ENCODE data around the gene FNDC11. TPM values are rescaled to one million over a fixed set of nuclear protein-coding genes. Genes with fewer than 3 reads are reported as not detected.
"Not testable (repeated sequence)": the region's sequence is repeated elsewhere in the genome, so short reads cannot be mapped to it uniquely, and the experiment has no call there.

FNDC11 gene
- total RNA-seq, 1 experiment from 2014 or later = not detected

DNA sequence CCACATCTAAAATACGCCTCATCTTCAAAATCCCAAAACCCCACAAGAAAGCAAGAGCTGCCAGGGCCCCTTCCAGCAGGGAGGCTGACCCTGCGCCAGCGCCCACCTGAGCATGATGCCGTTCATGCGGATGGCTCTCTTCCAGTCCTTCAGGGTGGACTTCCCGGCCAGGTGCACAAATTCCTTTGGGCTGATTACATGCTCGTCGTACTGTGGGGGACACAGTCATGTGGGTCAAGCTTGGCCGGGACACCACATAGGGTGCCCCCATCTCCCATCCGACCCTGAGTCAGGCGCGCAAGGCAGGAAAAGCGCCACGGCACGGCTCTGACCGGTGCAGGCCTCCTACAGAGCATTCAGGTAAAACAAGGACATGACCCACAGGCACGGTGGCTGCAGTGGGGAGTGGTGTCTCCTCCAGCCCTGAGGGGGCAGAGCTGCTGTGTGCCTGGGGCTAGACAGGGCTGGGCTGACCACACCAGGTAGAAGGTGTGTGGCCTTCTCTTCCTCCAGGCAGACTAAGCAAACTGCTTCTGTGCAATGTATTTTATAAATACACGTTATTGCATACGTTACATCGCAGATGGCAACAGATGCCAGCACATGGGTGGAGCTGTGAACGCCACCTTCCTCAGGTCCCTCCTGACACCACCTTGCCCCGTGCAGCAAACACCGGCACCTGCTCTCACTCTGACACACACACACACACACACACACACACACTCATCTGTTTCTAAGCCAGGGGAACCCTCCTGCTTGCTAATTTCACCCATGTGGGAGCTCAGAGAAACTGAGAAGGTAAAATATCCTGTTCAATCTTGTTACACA is 43.9 kb downstream of the FNDC11 start:
- no peak for DNase-seq (ENCODE audit: low read depth)

DNA sequence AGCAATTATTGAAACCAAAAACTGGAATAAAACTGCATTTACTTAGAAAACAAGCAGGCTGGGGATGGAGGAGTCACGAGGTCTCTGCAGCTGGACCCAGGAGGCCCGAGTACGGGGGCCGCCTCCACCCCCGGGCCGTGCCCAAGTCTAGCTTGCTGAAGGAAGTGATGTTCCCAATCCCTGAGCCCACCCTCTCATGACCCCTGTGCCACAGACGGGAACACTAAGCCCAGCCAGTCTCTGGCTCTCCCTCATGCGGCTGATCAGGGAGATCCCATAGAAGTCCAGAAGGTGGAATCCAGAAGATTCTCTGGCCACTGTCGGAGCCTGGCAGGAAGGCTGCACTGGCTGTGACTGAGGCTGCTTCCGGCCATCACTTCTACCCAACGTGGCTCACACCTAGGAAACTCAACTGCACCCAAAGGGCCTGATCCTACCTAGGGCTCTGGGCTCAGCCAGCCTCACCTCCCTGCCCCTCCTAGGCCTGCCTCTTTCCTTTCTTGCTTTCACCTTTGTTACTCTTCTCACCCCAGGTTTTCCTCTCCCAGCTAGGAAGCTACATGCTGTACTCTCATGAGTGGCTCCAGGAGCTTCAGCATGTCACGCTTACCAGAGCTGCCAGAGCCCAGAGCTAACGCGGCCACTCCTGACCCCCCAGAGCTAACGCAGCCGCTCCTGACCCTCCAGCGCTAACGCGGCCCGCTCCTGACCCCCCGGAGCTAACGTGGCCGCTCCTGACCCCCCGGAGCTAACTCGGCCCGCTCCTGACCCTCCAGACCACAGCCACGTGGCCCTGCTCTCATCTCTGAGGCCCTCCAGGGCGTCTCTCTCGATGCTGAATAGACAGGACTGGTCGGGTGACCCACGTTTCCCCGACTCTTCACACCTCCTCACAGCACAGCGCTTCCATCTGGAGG is 44.8 kb downstream of the FNDC11 start:
- no peak for DNase-seq (ENCODE audit: low read depth)

DNA sequence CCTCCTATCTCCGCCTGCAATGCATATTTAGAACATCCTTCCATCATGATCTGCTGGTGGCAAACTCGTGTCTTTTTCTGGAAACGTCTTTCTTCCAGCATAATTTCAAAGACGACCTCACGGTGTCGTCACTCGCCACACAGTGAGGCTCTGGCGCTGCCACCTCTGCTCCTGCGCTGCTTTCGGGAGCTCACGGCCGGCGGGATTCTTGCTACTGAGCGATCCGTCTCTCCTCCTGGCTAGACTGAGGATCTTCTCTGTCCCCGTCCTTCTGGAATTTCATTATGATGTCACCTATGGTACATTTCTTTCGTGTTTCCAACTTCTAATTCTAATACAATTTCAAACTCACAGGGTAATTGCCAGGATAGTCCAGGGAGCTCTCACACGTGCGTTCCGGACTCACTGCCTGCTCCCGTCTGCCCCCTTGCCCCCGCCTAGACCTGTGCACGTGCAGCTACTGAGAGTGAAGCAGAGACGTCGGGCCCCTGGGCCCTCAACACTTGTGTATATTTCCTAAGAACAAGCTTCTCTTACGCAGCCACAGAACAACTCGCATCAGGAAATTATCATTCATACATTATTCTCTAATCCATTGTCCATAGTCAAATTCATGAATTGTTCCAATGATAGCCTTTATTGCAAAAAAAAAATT is 45.6 kb downstream of the FNDC11 start:
- no peak for DNase-seq (ENCODE audit: low read depth)

DNA sequence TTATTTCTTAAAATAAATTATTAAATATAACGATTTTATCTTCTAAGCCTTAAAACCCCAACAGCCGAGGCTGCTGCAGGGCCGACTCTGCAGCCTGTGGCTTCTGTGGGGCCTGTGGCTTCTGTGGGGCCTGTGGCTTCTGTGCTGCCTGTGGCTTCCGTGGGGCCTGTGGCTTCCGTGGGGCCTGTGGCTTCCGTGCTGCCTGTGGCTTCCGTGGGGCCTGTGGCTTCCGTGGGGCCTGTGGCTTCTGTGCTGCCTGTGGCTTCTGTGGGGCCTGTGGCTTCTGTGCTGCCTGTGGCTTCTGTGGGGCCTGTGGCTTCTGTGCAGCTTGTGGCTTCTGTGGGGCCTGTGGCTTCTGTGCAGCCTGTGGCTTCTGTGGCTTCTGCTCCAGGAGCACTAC is 47.7 kb downstream of the FNDC11 start:
- DNase-seq (ENCODE audit: low read depth) = not testable (repeated sequence)

DNA sequence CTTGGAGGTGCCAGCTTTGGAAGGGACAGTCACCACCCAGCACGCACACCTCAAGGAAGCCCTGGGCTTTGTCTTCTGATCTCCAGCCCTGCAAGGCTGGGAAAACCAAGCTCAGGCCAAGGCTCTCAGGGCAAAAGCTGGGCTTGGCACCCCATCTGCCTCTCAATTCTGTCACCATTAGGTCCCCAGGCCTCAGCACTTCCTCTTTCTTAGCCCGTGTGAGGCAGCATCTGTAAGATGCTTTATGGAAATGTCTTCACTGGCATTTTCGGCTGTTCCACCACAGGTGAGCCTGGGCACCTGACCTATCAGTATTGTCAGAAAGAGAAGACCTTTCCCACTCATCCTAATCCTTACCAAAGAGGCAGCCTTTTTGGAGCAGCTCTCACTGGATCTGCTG is 48.4 kb downstream of the FNDC11 start:
- DNase-seq (ENCODE audit: low read depth) = no peak

Other genes starting within 250 kb of the FNDC11 start
- not detected in 2 replicates for gene CHRNA4, start 192.8 kb upstream of the FNDC11 start, total RNA-seq (2014; rRNA removed; shearing (Covaris generic))
- gene KCNQ2, start 81.5 kb upstream of the FNDC11 start, total RNA-seq (2014; rRNA removed; shearing (Covaris generic)) = under 0.01 and 0.23 TPM in 2 replicates
- gene EEF1A2, start 55.1 kb upstream of the FNDC11 start, total RNA-seq (2014; rRNA removed; shearing (Covaris generic)) = 203 and 276 TPM in 2 replicates
- 35.3 and 143 TPM in 2 replicates for gene PPDPF, start 33.4 kb upstream of the FNDC11 start, total RNA-seq (2014; rRNA removed; shearing (Covaris generic))
- not detected in 2 replicates for gene PTK6, start 16.8 kb upstream of the FNDC11 start, total RNA-seq (2014; rRNA removed; shearing (Covaris generic))
- gene SRMS, start 6.4 kb upstream of the FNDC11 start, total RNA-seq (2014; rRNA removed; shearing (Covaris generic)) = not detected in 2 replicates
- 10.8 and 11.7 TPM in 2 replicates for gene HELZ2, start 20.1 kb downstream of the FNDC11 start, total RNA-seq (2014; rRNA removed; shearing (Covaris generic))
- gene GMEB2, start 72.9 kb downstream of the FNDC11 start, total RNA-seq (2014; rRNA removed; shearing (Covaris generic)) = 18.3 and 22.0 TPM in 2 replicates
- gene STMN3, start 99.3 kb downstream of the FNDC11 start, total RNA-seq (2014; rRNA removed; shearing (Covaris generic)) = 30.9 and 33.2 TPM in 2 replicates
- 13.1 and 19.3 TPM in 2 replicates for gene RTEL1, start 104.2 kb downstream of the FNDC11 start, total RNA-seq (2014; rRNA removed; shearing (Covaris generic))
- 5.9 and 7.2 TPM in 2 replicates for gene TNFRSF6B, start 142.5 kb downstream of the FNDC11 start, total RNA-seq (2014; rRNA removed; shearing (Covaris generic))
- 44.6 and 46.2 TPM in 2 replicates for gene ARFRP1, start 153.8 kb downstream of the FNDC11 start, total RNA-seq (2014; rRNA removed; shearing (Covaris generic))
- gene ZGPAT, start 153.9 kb downstream of the FNDC11 start, total RNA-seq (2014; rRNA removed; shearing (Covaris generic)) = 29.1 and 29.6 TPM in 2 replicates
- 5.8 and 10.3 TPM in 2 replicates for gene LIME1, start 182.5 kb downstream of the FNDC11 start, total RNA-seq (2014; rRNA removed; shearing (Covaris generic))
- 39.8 and 49.2 TPM in 2 replicates for gene SLC2A4RG, start 185.6 kb downstream of the FNDC11 start, total RNA-seq (2014; rRNA removed; shearing (Covaris generic))